Retinal pigment epithelial cell (primary cell): ENCODE results near the gene GRWD1.
A peak's percentile ranks its signal among the peaks of the same experiment; 100 is the strongest.

Source experiments
- DNase-seq: peaks from one replicate; pipeline ENCODE4 v3.0.0-alpha.2; 2010; ENCODE audit warnings: low read depth
- H3K4me3 ChIP-seq: 2 replicates; pipeline ENCODE4 v1.5.1; 2011; ENCODE audit warnings: mild to moderate bottlenecking, low read length, control low read depth, moderate library complexity
- TF ChIP-seq, protein P1 (sequence below): conservative IDR thresholded peaks from 2 replicates; pipeline ENCODE4 v1.5.1; 2011; ENCODE audit warnings: low read depth, low read length, control low read depth, inconsistent platforms

GRWD1 gene

DNA sequence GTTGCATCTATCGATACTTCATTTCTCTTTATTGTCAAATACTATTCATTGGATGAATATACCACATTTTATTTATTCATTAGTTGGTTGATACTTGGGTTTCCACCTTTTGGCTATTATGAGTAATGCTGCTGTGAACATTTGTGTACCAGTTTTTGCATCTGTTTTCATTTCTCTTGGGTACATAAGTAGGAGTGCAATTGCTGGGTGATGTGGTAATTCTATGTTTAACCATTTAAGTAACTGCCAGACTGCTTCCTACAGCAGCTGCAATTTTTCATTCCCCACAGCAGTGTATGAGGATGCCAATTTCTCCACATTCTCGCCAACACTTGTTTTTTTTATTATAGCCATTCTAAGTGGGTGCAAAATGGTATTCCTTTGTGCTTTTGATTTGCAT lies 12.2 kb downstream of the GRWD1 start:
- no peak for DNase-seq

DNA sequence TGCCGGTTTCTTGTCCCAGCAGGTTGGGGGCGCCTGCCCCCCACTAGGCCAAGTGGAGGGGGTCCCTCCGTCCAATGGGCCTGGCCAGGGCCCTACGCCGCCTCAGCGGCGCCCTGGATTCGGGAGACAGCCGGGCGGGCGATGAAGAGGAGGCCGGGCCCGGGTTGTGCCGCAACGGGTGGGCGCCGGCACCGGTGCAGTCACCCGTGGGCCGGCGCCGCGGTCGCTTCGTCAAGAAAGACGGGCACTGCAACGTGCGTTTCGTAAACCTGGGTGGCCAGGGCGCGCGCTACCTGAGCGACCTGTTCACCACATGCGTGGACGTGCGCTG lies 15.8 kb downstream of the GRWD1 start:
- H3K4me3 ChIP-seq: no peak overlapping the region
- TF ChIP-seq, protein P1, sequence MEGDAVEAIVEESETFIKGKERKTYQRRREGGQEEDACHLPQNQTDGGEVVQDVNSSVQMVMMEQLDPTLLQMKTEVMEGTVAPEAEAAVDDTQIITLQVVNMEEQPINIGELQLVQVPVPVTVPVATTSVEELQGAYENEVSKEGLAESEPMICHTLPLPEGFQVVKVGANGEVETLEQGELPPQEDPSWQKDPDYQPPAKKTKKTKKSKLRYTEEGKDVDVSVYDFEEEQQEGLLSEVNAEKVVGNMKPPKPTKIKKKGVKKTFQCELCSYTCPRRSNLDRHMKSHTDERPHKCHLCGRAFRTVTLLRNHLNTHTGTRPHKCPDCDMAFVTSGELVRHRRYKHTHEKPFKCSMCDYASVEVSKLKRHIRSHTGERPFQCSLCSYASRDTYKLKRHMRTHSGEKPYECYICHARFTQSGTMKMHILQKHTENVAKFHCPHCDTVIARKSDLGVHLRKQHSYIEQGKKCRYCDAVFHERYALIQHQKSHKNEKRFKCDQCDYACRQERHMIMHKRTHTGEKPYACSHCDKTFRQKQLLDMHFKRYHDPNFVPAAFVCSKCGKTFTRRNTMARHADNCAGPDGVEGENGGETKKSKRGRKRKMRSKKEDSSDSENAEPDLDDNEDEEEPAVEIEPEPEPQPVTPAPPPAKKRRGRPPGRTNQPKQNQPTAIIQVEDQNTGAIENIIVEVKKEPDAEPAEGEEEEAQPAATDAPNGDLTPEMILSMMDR: no peak
- DNase-seq: no peak

More for the DNA sequence above, 12.2 kb downstream of the GRWD1 start:
- no peak overlapping the region for H3K4me3 ChIP-seq
- TF ChIP-seq, protein P1: no peak

DNA sequence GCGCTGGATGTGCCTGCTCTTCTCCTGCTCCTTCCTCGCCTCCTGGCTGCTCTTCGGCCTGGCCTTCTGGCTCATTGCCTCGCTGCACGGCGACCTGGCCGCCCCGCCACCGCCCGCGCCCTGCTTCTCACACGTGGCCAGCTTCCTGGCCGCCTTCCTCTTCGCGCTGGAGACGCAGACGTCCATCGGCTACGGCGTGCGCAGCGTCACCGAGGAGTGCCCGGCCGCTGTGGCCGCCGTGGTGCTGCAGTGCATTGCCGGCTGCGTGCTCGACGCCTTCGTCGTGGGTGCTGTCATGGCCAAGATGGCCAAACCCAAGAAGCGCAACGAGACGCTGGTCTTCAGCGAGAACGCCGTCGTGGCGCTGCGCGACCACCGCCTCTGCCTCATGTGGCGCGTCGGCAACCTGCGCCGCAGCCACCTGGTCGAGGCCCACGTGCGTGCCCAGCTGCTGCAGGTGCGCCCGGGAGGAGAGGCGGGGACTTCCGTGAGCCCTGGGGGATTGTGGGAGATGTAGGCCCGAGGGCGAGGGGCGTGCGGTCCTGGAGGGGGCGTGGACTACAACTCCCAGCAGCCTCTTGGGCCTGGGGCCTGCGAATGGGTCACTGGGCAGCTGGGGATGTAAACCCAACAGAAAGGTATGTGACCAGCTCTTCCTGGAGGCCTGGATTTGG lies 16.3 kb downstream of the GRWD1 start:
- TF ChIP-seq, protein P1: no peak
- DNase-seq: no peak
- no peak overlapping the region for H3K4me3 ChIP-seq

DNA sequence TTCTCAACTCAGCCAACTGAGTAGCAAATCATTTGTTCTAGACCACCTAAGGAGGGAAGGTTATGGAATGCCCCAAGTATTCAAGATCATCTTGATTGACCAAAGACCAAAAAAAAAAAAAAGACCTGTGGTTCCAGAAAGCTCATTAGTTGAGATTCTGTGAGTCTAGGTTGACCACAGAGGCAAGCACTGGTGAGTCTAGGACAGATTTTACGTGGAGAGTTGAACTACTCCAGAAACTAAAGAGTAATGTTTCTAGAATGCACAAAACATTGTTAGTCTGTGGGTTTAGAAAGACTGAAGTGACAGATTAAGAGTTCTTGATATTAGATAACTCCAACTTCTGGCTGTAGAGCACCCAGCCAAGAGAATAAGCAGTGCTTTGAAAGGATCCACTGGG lies 19.4 kb downstream of the GRWD1 start:
- no peak for DNase-seq
- no peak overlapping the region for H3K4me3 ChIP-seq
- TF ChIP-seq, protein P1: no peak

DNA sequence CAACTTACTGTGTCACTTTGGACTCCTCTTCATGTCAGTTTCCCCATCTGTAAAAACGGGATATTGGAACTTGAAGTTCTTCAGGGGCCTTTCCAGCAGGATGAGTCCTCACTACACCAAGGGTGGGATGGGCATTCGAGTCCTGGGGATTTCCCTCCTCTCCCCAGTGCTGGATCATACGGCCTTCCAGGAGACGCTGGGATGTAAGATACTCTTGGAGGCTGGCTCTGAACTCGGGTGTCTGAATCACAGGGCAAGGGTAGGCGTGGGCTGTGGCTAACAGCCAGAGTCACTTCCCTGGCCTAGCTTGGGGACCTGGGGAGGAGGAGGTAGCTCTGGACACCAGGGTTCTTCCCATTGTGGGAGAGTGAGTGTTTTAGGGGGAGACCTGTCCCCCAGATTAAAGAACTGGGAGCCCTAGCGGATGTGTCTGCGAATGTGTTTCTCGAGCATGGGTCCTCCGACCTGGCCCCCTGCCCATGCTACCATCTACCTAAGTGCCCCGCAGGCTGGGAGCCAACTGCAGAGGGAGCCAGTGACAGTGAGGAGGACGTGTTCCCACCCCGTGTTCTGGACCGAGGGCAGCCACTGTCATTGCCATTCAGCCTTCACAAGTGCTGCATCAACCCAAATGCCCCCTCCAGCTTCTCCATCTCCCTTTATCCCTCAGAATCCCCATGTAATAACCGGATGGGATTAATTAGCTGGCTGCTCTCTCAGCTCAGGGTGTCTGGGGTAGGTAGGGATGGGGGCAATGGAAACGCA lies 21.0 kb downstream of the GRWD1 start:
- TF ChIP-seq, protein P1: no peak
- no peak overlapping the region for H3K4me3 ChIP-seq
- DNase-seq: no peak

DNA sequence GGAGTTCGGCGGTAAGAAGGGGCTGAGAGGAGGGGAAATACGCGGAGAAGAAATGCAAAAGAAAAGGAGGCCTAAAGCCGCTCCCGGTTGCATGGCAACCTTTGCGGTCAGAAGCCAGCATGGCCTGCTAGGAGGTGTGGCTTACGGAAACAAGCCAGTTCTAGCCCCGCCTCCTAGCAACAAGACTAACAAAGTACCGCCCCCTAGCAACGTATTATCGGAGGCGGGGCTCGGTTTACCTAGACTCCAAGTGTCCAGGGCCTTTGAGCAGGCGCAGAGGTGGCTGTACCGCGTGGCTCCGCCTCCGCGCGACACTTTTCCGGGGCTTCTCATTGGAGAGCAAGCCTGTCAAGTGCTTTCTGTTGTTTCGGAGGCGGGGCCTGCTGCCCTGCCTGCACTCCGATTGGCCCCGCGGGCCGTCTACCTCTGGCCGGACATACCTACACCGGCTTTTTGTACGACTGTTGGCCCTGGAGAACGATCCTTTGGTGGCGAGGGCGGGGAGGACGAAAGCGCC lies 23.0 kb downstream of the GRWD1 start:
- TF ChIP-seq, protein P1: no peak
- peak overlapping the region; percentile 89 for H3K4me3 ChIP-seq
- peak; percentile 99 for DNase-seq

DNA sequence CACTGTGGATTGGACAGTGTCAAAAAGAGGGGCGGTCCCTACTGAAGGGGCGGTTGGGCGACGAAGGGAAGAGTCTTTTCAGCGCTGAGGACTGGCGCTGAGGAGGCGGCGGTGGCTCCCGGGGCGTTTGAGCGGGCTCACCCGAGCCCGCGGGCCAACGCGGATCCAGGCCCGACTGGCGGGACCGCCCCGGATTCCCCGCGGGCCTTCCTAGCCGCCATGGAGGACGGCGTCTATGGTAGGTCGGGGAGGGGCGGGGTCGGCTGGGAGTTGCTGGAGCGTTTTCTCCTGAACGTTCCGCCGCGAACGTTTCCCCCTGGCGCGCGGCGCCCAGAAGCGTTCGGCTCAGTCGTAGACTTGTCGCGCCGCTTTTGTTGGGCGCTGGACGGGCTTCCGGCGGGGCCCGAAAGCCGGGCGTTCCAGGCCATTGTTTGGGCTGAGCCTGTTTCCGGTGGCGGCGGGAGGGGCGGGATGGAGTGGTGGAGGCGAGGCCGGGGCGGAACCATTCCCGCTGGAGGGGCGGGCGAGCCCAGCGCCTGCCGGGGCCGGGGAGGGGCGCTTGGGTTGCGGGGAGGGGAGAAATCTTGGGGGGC lies 23.6 kb downstream of the GRWD1 start, which contains the start of gene CYTH2:
CYTH2 (plus strand) TSS at position 81 of the 593 bp plus-strand sequence; CDS start at position 220, 139 bp downstream.
- peak within 1 kb of the TSS; percentile 89 for H3K4me3 ChIP-seq
- no peak for DNase-seq
- TF ChIP-seq, protein P1: no peak
